Fibroblast of the aortic adventitia (primary cell): ENCODE results near the gene PSAT1. TPM values are rescaled to one million over a fixed set of nuclear protein-coding genes. Genes with fewer than 3 reads are reported as not detected.
A peak's percentile ranks its signal among the peaks of the same experiment; 100 is the strongest.
"Not testable (repeated sequence)": the region's sequence is repeated elsewhere in the genome, so short reads cannot be mapped to it uniquely, and the experiment has no call there.

ENCODE experiments used
- DNase-seq: peaks from one replicate; pipeline ENCODE4 v3.0.0-alpha.2; 2010; ENCODE audit warnings: low read depth
- H3K4me3 ChIP-seq: 2 replicates; pipeline ENCODE4 v1.5.1; 2011; ENCODE audit warnings: low read depth, mild to moderate bottlenecking, control low read depth, low read length, moderate library complexity
- total RNA-seq: library from RNA; depleted of rRNA; stranded (reverse); fragments of >200 nt; gene quantifications from 2 replicates; pipeline ENCODE4 v1.2.3, GENCODE V29; 2012; ENCODE audit warnings: low replicate concordance
- TF ChIP-seq, protein P1 (sequence below): IDR thresholded peaks from 2 replicates; pipeline ENCODE4 v1.5.1; 2011; ENCODE audit warnings: mild to moderate bottlenecking, low read length, control low read depth, inconsistent platforms; ENCODE audit not compliant: insufficient read depth

PSAT1 gene
- total RNA-seq, 1 donor: 308 TPM

DNA sequence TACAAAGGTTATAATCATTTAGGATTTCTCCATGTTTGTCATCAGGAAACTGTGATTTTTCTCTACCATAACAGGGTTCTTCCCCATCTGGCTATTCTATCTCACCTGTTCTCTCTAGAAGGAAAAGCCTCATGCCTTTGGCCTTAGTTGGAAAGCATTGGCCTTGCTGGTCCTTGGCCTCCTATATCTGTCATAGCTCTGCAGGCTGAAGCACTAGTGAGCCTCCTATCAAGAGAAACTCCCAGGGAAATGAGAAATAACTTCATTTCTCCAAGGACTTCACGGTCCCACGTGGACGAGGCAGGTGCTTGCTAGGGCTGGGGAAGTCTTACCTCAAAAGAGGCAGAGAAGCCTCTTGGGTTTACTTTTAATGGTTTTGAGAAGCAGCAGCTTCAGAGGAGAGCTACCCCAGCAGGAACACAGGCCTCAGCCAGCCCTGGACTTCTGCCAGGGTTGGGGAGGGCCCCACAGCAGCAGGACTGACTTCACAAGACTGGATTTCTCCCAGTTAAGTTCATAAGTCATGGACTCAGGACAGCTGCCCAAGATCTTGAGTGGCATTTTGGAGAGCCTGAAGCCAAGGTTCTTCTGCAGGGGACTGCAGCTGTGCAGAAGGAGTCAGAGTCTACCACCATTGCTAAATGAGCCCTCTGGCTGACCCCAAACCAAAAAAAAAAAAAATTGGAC lies 15.8 kb upstream of the PSAT1 start:
- no peak overlapping the region for H3K4me3 ChIP-seq
- TF ChIP-seq, protein P1, sequence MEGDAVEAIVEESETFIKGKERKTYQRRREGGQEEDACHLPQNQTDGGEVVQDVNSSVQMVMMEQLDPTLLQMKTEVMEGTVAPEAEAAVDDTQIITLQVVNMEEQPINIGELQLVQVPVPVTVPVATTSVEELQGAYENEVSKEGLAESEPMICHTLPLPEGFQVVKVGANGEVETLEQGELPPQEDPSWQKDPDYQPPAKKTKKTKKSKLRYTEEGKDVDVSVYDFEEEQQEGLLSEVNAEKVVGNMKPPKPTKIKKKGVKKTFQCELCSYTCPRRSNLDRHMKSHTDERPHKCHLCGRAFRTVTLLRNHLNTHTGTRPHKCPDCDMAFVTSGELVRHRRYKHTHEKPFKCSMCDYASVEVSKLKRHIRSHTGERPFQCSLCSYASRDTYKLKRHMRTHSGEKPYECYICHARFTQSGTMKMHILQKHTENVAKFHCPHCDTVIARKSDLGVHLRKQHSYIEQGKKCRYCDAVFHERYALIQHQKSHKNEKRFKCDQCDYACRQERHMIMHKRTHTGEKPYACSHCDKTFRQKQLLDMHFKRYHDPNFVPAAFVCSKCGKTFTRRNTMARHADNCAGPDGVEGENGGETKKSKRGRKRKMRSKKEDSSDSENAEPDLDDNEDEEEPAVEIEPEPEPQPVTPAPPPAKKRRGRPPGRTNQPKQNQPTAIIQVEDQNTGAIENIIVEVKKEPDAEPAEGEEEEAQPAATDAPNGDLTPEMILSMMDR: no peak
- peak; percentile 96 for DNase-seq

DNA sequence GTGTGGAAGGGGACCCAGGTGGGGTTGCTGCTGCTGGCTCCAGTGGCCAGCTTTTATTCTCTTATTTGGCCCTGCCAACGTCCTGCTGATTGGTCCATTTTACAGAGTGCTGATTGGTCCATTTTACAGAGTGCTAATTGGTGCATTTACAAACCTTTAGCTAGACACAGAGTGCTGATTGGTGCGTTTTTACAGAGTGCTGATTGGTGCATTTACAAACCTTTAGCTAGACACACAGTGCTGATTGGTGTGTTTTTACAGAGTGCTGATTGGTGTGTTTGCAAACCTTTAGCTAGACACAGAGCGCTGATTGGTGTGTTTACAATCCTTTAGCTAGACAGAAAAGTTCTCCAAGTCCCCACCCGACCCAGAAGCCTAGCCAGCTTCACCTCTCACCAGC lies 12.7 kb upstream of the PSAT1 start:
- DNase-seq, H3K4me3 ChIP-seq: not testable (repeated sequence)

DNA sequence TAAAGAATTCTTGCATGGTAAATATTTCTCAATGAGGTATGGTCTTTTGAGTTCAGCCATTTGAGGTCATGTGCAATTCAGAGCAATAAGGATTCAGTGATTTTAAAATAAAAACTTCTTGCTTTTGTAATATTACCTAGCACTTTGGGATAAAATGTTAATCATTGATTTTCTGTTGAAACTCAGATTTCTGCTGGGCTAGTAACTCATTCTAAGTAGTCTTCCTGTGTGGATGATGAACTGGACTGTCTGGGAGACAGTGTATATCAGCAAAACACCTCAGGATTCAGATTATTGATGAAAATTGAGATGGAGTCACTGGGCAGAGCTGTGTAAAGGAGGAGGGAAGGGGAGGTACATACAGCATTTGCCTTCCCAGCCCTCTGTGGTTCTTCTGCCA lies 10.8 kb upstream of the PSAT1 start:
- DNase-seq: no peak
- TF ChIP-seq, protein P1: no peak
- no peak overlapping the region for H3K4me3 ChIP-seq

DNA sequence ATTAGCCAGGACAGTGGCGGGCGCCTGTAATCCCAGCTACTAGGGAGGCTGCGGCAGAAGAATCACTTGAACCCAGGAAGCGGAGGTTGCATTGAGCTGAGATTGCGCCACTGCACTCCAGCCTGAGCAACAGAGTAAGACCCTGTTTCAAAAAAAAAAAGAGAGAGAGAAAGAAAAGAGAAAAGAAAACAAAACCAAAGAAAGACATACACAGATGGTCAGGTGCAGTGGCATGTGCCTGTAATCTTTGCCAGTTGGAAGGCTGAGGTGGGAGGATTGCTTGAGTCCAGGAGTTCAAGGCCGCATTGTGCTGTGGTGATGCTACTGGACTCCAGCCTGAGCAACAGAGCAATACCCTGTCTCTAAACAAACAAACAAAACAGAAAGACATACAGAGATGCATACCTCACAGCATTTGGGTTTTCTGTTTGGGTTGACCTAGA lies 10.0 kb upstream of the PSAT1 start:
- H3K4me3 ChIP-seq: no peak overlapping the region
- TF ChIP-seq, protein P1: no peak
- no peak for DNase-seq

DNA sequence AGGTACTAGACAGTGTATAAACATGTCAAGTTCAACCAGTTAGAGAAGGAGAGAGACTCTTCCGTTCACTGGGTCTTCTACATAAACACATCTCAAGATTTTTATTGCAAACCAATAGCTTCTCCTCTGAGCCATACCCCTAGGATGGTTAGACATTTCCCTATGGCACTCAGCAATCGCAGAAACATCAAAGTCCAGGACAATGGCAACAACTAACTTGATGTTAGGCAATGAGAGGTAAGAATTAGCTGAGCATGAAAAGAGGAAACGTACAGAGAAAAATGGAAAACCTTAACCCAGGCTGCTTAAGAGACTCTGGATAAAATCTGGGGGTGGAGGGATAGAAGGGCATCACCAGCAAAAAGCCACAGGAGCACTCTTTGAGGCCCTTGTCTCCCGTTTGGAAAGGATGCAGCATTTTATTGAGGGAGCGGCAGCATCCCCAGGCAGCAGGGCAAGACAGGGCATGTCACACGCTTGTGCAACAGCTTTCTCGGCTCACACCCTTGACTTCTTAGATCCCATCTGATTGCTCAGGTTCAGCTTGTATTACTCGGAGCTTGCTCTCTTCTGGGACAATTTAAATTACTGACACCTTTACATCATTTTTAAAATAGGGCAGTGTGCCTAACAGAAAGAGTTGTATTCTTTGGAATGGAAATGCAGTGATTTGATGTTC lies 8.6 kb upstream of the PSAT1 start:
- TF ChIP-seq, protein P1: no peak
- DNase-seq: no peak

DNA sequence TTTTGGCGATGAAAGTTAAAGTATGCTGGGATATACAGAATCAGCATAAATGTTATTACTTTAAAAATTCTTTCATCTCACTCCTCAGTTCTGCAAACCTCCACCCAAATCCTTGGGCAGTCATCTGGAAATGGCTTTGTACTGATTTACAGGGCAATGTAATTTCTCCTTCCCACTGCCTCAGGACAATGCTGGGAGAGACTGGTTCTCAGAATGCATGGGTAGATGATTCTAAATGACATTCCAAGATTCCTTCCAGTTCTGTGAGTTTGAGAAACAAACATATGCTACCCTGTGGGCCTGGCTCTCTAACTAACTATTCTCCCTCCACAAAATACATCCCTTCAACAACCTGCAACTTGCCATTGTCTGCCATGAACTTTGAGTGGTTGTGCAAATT lies 7.5 kb upstream of the PSAT1 start:
- no peak for DNase-seq
- TF ChIP-seq, protein P1: no peak
- H3K4me3 ChIP-seq: no peak overlapping the region

More for the DNA sequence above, 8.6 kb upstream of the PSAT1 start:
- no peak overlapping the region for H3K4me3 ChIP-seq

DNA sequence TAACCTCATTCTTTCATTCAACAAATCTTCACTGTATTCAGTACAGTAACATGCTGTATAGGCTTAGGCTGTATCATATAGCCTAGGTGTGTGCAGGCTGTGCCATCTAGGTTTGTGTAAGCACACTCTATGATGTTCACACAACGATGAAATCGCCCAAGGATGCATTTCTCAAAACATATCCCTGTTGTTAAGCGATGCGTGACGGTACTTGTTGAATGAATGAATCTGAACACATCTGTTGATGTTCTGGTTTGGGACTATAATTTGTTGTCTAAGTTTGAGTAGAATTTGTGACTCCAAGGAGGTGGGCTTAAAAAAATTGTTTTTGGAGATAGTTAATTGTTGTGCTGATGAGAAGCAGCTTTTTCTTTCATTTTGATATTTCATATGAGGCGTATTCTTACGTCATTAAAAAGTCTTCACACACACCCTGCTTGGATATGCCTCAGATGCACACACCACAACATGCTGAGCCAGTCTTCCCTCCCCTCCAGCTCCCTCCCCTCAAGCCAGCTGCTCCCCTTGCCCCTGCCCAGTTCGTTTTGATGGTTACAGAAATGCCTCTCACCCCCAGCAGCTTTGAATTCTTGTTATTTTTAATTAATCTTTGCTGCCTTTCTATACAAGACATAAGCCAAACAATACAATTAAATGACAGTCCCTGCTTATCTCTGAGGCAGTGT lies 5.5 kb upstream of the PSAT1 start:
- TF ChIP-seq, protein P1: no peak
- no peak overlapping the region for H3K4me3 ChIP-seq

More for the DNA sequence above, 5.5 kb upstream of the PSAT1 start:
- no peak for DNase-seq
